Heart right ventricle (tissue), 16 donors: Measurements from ENCODE around the gene TMTC1. TPM values are rescaled to one million over a fixed set of nuclear protein-coding genes. Genes with fewer than 3 reads are reported as not detected.

Experiments
- ATAC-seq, 8 donors: fragments of 200-7000 bp; cut with Tn5 transposase; one replicate each; pipeline ENCODE4 v1.9.1; 2020; ENCODE audit warnings: mild to moderate bottlenecking in 8 of 8, moderate library complexity in 8 of 8, moderate number of reproducible peaks in 1 of 8
- DNase-seq, 2 donors: peaks; one replicate each; pipeline ENCODE4 v3.0.0-alpha.2; 2020
- H3K27ac ChIP-seq, 10 donors: fragments of 200-600 bp; sonication (generic) in 2 of 10; one replicate each; pipeline versions ENCODE4 v1.5.0 to v1.8.0; 2020 to 2022; ENCODE audit warnings: mild to moderate bottlenecking in 3 of 10
- H3K27me3 ChIP-seq, 7 donors: fragments of 200-600 bp; one replicate each; pipeline ENCODE4 v1.8.0; 2021 to 2022; ENCODE audit warnings: mild to moderate bottlenecking in 2 of 7
- H3K36me3 ChIP-seq, 9 donors: fragments of 200-600 bp; sonication (generic) in 1 of 9; one replicate each; pipeline versions ENCODE4 v1.5.0 to v1.8.0; 2020 to 2022; ENCODE audit warnings: mild to moderate bottlenecking in 2 of 9
- H3K4me1 ChIP-seq, 9 donors: fragments of 200-600 bp; sonication (generic) in 1 of 9; one replicate each; pipeline versions ENCODE4 v1.5.0 to v1.8.0; 2020 to 2022; ENCODE audit warnings: mild to moderate bottlenecking in 4 of 9
- H3K4me3 ChIP-seq, 10 donors: fragments of 200-600 bp; sonication (generic) in 2 of 10; one replicate each; pipeline versions ENCODE4 v1.5.0 to v1.8.0; 2020 to 2022; ENCODE audit warnings: mild to moderate bottlenecking in 7 of 10, moderate library complexity in 2 of 10
- H3K9me3 ChIP-seq, 11 donors: fragments of 200-600 bp in 10 of 11; sonication (generic) in 2 of 11; one replicate each; pipeline versions ENCODE4 v1.5.0 to v1.8.0; 2013 to 2022; ENCODE audit warnings: mild to moderate bottlenecking in 2 of 11, control low read depth in 1 of 11, moderate library complexity in 1 of 11
- WGBS, 2 donors: extraction: QIAGEN DNeasy Blood & Tissue Kit; methylation state at CpG; one replicate each; pipeline ENCODE4 v1.1.7; 2013; ENCODE audit warnings: inconsistent platforms in 1 of 2; 5-methylcytosine and 5-hydroxymethylcytosine counted together
- intact Hi-C, 10 donors: fragments of 100-400 bp; cut with DNase I; formaldehyde crosslinking; loops; one replicate each; pipeline versions ENCODE4 v1.11.1 to v1.14.2; 2022
- polyA plus RNA-seq, 2 donors: library from polyadenylated mRNA; stranded (reverse); fragments of 200-250 nt; gene quantifications; one replicate each; pipeline ENCODE4 v1.2.3, GENCODE V29; 2013
- total RNA-seq, 10 donors: library from RNA; stranded (reverse); fragmentation: NEBNext Ultra II Directional in 3 of 10; extraction: Animal tissue kit (Norgen Biotek cat#: 25700) in 3 of 10; gene quantifications; one replicate each; pipeline versions ENCODE4 v1.2.1 to v1.2.4, GENCODE V29; 2021 to 2023
- TF ChIP-seq, protein P1 (sequence below), 9 donors: fragments of 200-600 bp; sonication (generic) in 2 of 9; IDR thresholded peaks; one replicate each; pipeline versions ENCODE4 v1.5.0 to v1.8.0; 2021 to 2022; ENCODE audit warnings: antibody characterized with exemption in 9 of 9, mild to moderate bottlenecking in 5 of 9, moderate library complexity in 1 of 9
- donor health status: Arrhythmogenic right ventricular cardiomyopathy.
- donor health status: ischemic (EF 13 %, LVEDD 7.1; RV severe dilation, severe dysfunction).
- donor health status: healthy with polysubstance abuse.
- donor health status: DM: no; HTN: yes; CAD: no.
- donor health status: DM: no; HTN: no; CAD: no.
- donor health status: ischemic (EF 25% LVEDD 6.9; RV normal size, moderate dysfunction).
- donor health status: ischemic (EF 25% LVEDD 5.7; RV mildly dilated, moderate dysfunction).
- donor health status: healthy.
- donor health status: DM: yes; HTN: yes; CAD: no.
- donor health status: Ischemic cardiomyopathy.
- donor health status: ischemic (EF 35%, LVEDD 5.7; RV mildly dilated, moderate dysfunction).
- donor health status: nonischemic (EF 11% LVEDD 7.7; RV severe dilation, severe dysfunction).
- donor health status: DM: yes; HTN: yes; CAD: no.
- donor health status: PGD.
- donor health status: ischemic (EF 29% LVEDD 5.4; RV normal size, mild dysfunction).
- donor health status: nonischemic (EF 23%, LVEDD 6.1; RV moderate dilation, normal function).

TMTC1 gene
- total and polyA plus RNA-seq, 12 donors: 9.6 to 54.2 (median 22.9) TPM

DNA sequence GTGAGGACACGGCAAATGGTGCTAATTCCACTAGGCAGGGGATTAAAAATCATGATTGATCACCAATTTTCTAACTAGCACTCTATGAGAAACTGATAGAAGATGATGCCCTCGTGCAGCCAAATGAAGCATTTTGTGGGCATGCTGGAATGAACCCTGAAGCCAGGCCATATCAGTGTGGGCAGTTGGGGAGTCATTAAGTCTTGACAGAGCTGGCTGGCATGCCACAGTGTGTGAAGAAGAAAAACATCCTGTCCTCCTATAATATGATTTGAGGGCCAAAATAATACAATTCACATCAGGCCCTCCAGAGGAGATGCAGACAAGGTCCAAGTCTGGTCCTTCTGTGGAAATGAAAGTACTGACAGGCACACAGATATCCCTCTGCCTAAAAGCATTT is 107.1 kb downstream of the TMTC1 start:
- intact Hi-C loops: no loop called here
- Histone ChIP-seq H3K27me3 (no peaks in the 10 kb centered on the region), H3K27ac (peak overlapping the region in 1 of 10 donors; percentile 7), H3K4me3 (no peak overlapping the region), H3K36me3 (no peaks in the 10 kb centered on the region), H3K9me3 (no peaks in the 10 kb centered on the region), H3K4me1 (peaks cover 0 to 26% (median 11%) of the 10 kb centered on the region in 9 donors)
- ATAC-seq (no peak), DNase-seq (no peak)
- TF ChIP-seq, protein P1, sequence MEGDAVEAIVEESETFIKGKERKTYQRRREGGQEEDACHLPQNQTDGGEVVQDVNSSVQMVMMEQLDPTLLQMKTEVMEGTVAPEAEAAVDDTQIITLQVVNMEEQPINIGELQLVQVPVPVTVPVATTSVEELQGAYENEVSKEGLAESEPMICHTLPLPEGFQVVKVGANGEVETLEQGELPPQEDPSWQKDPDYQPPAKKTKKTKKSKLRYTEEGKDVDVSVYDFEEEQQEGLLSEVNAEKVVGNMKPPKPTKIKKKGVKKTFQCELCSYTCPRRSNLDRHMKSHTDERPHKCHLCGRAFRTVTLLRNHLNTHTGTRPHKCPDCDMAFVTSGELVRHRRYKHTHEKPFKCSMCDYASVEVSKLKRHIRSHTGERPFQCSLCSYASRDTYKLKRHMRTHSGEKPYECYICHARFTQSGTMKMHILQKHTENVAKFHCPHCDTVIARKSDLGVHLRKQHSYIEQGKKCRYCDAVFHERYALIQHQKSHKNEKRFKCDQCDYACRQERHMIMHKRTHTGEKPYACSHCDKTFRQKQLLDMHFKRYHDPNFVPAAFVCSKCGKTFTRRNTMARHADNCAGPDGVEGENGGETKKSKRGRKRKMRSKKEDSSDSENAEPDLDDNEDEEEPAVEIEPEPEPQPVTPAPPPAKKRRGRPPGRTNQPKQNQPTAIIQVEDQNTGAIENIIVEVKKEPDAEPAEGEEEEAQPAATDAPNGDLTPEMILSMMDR (IDR thresholded peaks at IDR 0.05): no peak
- 80 to 83% methylated on average over 2 of the region's 2 CpGs for WGBS, 2 donors

DNA sequence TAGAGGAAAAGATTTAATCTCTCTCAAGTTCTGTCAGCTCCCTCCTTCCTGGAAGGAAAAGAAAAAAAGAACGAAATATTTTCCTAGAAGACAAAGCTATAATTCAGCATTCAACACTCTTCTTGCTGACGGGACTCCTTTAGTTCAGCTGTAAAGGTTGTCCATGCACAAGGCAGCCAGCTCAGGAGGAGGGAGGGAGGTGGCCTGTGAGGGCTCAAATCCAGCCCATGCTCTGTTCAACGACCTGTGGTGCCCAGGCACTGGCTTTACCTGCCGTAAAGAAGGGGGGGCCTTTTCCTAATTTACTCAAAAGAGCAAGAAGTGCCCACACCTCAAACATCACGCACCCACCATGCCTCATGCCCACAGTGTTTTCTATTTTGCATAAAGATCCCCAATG is 109.3 kb downstream of the TMTC1 start:
- H3K27ac ChIP-seq: no peak overlapping the region
- no peaks in the 10 kb centered on the region for H3K27me3 ChIP-seq
- intact Hi-C loops: no loop called here
- DNase-seq (no peak), ATAC-seq (peak in 1 of 8 donors; percentile 41)
- 73 to 74% methylated on average over 5 of the region's 5 CpGs for WGBS, 2 donors
- H3K4me3 ChIP-seq: no peak overlapping the region
- H3K9me3 ChIP-seq: no peaks in the 10 kb centered on the region
- H3K4me1 ChIP-seq: peaks cover 0 to 26% (median 11%) of the 10 kb centered on the region in 9 donors
- no peaks in the 10 kb centered on the region for H3K36me3 ChIP-seq
- TF ChIP-seq, protein P1 (IDR thresholded peaks at IDR 0.05): no peak

DNA sequence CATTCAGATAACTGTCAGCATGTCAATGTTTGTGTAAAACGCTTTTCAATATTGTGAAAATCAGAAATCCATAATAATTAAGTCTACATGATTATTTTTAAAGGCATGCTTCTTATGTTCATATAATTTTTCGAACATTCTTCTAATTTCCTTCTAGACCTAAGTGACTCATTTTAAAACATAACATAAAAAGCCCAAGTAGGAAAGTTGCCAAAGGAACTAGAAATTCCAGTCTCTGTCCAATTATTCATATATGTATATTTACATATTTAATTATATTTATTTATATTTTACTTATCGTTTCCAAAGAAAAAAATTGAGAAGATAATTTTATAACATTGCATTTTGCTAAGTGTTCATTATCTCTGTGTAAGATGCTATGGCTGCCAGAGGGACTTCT is 110.4 kb downstream of the TMTC1 start:
- H3K4me1 ChIP-seq: peaks cover 0 to 26% (median 11%) of the 10 kb centered on the region in 9 donors
- WGBS, 2 donors: 51 to 58% methylated on average over 3 of the region's 3 CpGs

DNA sequence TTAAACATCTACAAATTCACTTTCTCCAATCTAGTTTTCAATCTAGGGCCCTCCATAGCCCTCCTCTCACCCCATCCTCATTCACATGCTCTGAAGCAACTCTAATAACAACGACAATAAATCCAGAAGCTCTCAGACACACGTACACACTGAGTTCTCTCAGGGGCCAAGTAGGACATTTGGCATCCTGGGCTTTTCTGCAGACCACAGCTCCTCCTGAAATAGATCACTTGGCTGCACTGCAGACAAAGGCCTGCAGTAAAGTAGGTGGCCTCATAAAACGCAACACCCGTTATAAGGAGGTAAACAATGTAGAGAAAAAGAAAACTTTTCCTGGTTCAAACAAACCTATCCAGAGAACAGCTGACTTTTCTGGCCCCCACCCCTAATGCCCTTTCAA is 111.2 kb downstream of the TMTC1 start:
- Histone ChIP-seq H3K36me3 (no peaks in the 10 kb centered on the region), H3K9me3 (no peaks in the 10 kb centered on the region), H3K4me1 (peaks cover 0 to 26% (median 10%) of the 10 kb centered on the region in 9 donors), H3K27me3 (no peaks in the 10 kb centered on the region), H3K4me3 (no peak overlapping the region), H3K27ac (no peak overlapping the region)
- 41 to 50% methylated on average over 4 of the region's 4 CpGs for WGBS, 2 donors
- TF ChIP-seq, protein P1 (IDR thresholded peaks at IDR 0.05): no peak
- DNase-seq (no peak), ATAC-seq (peak in 6 of 8 donors; percentile 33 to 75 (median 64))
- intact Hi-C loops: no loop called here

More for the DNA sequence above, 110.4 kb downstream of the TMTC1 start:
- no peak for ATAC-seq
- Histone ChIP-seq H3K27me3 (no peaks in the 10 kb centered on the region), H3K9me3 (no peaks in the 10 kb centered on the region), H3K36me3 (no peaks in the 10 kb centered on the region), H3K27ac (no peak overlapping the region), H3K4me3 (no peak overlapping the region)
- no peak for DNase-seq
- intact Hi-C loops: no loop called here
- TF ChIP-seq, protein P1 (IDR thresholded peaks at IDR 0.05): no peak
